HG03460 (cell line): Measurements from ENCODE around the gene GID8.

Source experiments
- ATAC-seq: cut with Tn5 transposase; IDR thresholded peaks from one replicate; pipeline ENCODE4 v1.9.1; 2021; ENCODE audit not compliant: unreplicated experiment

Gene GID8

DNA sequence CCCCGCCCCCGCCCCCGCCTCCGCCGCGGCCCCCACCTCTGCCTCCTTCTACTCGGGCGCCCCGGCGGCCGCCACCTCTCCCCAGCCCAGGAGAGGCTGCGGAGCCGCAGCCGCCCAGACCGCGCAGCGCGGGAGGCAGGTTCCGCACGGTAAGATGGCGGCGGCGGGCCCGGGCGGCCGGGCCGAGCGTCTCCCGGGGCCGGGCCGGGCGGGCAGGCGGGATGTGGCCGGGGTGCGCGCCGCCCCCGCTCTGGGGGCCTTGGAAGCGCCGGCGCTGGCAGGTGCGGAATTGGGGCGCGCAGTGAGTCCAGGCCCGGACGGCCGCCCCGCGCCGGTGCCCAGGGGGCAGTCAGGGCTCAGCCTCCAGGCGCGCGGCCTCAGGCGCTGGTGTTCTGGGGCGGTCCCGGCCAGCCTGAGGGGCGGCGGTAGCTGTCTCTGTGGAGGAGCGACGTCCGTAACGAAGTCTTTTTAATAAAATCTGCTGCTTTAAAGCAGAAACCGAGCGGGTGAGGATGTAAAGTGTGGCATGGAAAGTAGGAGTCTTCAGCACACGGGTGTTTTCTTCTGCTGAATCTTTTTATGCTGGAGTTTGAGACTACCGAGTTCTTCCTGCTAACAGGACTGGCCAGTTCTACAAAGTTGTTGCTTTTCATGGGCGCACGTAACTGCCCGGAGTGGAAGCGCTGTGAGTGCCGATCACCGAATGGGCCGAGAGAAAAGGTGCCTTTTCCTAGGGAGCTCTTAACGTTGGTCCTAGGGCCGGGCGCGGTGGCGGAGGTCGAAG, at the start of gene GID8:
TSS of gene GID8 (plus strand) at position 43 of the 784 bp plus-strand sequence. CDS start 3,356 bp downstream, outside the sequence.
- ATAC-seq, result peak; percentile 45

- no peak for ATAC-seq
These were observed 49.5 kb upstream of the GID8 start for GRCh38 chr20:62888406-62888805.

GRCh38 chr20:62888910-62889309, 49.0 kb upstream of the GID8 start:
- no peak for ATAC-seq

GRCh38 chr20:62889411-62889810, 48.5 kb upstream of the GID8 start:
- no peak for ATAC-seq

GRCh38 chr20:62889871-62890270, 48.1 kb upstream of the GID8 start:
- no peak for ATAC-seq

DNA sequence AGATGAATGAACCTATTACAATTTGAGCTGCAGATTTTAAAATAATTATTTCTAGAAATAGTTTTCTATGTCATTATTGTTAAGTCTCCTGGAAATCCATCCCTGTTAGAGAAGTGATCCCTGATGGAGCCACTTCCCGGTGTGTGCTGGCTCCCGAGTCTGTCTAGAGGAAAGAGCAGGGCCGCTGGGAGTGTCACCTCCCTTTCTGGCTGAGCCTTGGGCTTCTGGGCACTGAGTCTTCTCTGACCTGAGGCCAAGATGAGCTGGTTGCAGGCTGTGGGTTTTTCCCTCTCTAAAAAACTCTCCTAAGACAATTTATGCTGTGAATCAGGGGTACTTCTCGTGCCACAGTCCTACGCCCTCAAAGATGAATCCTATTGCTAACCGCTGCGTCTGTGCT, 47.5 kb upstream of the GID8 start:
- ATAC-seq, result no peak

DNA sequence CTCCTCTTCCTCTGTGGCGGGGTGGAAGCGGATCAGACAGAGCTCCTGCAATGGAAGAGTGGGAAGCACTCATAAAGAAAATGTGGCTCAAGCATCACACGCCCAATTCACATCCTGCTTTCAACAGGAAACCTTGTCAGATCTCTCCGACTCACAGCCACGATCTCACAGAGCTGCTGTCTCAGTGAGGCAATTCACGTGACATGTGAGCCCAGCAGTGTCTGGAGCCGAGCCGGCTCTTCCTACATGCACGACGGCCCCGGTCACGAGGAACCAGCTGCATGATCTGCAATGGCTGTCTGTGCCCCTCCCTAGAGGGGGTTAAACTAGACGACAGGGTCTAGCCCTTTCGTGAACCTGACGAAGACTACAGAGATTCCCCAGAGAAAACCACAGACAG, 46.8 kb upstream of the GID8 start:
- ATAC-seq, result no peak

DNA sequence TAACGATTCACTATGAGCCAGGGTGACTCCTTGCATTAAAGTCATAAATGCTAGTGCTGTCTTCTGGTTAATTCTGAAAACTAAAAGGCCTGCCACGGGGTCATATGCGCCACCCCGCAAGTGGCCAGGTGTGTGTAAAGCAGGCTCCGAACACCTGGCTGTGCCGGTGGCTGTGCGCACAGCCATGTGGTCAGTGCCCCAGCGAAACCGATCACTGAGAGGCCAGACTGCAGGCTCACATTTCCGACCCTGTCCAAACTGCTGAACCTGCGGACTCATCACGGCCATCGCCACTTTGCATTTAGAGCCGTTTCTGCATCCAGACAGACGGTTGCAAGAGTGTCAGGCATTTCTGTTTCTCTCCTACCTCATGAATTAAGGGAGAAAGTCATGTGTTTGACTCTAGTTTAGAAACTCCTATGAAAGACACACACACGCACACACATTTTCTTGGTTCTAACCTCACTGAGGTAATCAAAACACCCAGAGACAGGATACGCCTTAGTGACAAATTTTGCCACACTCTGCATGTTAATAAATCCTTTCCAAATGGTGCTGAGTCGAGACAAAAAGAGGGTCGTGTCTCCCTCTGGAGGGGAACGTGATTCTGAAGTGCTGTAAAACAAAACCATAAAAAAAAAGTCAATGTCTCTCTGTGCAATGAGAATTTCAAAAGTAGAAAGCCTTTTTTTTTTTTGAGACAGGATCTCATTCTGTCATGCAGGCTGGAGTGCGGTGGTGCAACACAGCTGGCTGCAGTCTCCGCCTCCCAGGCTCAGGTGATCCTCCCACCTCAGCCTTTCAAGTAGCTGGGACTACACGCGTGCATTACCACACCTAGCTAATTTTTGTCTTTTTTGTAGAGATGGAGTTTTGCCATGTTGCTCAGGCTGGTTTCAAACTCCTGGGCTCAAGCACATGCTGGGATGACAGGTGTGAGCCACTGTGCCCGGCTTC, 45.3 kb upstream of the GID8 start:
- ATAC-seq, result no peak

GRCh38 chr20:62893700-62894099, 44.2 kb upstream of the GID8 start:
- no peak for ATAC-seq

GRCh38 chr20:62894261-62894660, 43.7 kb upstream of the GID8 start:
- ATAC-seq, result no peak

DNA sequence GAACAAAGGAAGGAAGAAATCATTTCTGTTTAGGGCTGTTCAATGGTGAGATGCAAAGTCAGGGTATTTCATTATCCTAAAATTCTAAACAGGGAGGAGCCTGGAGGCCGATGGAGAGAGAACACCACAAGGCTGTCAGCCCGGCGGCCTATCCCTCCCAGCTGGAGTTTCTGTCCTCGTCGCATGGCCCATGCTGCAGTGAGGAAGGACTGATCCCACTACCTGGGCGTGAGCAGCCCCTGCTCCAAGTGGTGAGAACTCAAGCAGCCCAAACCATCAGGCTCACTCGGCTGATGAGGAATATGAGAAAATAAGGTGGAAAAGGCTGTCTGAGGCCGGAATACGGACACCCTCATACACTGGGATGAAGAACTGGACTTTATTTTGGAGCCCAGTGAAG, 42.4 kb upstream of the GID8 start:
- no peak for ATAC-seq

DNA sequence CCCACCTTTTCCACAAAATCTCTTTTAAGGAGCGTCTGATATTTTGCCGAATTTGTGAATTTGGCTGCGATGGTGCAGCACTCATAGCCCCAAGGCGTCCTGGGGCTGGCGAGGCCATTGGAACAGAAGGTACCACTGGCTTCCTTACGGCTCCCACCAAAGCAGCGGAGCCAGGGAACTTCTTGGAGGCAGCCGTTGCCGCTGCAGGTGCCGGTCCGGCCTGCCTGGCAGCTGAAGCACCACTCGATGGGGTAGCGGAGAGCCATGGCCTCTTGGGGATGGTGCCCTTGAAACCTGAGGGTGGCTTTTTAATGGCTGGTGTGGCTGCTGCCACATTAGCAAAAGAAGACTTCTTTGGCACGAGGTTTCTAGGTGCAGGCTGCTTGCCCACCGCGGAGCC, 41.4 kb upstream of the GID8 start:
- ATAC-seq, result no peak

- no peak for ATAC-seq
These were observed 40.3 kb upstream of the GID8 start for GRCh38 chr20:62897666-62898065.

DNA sequence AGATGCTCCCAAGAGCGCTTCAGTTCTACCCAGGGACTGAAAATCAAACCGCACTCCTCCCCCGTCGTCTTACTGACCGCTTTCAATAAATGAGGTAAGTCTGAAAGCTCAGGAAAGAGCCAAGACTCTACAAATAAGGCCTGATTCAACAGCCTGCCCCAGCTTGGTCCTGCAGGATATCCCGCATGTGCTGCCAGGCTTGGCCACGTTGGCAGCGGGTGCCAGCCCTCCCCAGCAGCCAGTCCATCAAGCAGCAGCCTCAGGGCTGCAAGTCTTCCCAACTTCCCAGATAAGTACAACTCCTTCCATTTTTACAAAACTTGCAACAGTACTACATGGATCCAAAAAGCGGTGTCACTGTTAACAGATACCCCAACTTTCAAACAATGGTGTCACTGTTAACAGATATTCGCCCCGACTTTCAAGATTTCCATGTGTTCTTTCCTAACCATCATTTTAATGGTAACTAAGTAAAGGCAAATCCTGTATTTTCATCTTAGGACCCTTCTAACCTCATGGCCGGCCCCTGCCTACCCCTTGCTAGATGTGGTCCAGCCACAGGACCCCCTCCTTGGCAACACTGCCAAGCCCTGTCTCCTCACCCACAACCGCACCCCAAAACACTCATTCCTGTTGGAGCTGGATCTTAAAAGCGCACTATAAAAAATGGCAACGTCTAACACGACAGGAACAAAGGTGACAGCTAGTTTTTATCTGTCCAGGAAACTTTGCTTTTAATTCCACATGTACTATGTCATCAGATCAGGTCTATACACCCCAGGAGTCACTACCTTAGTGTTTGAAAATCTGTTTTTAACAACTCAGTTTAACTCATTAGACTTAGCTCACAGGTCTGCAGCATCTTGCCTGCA, 39.6 kb upstream of the GID8 start:
- ATAC-seq, result no peak

- no peak for ATAC-seq
These were observed 38.8 kb upstream of the GID8 start for GRCh38 chr20:62898970-62899632.

DNA sequence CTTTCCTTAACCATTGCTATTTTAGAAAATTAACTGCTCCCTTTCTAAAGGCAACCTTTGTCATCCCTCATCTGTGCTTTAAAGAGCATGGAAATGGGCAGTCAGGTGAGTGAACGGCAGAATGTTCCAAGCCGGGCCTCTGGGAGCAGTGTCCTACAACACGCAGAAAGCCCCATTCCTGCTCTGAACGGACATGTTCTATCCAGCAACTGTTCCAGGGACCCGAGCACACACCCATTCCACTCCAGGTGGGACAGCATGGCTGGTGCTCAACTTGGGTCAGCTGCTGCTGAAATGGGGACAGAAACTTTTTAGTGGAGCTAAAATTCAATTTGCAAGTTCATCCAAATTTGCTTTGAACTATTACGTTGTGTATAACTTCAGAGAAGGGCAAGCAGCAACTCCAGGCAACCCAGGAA, 38.3 kb upstream of the GID8 start:
- ATAC-seq, result no peak

DNA sequence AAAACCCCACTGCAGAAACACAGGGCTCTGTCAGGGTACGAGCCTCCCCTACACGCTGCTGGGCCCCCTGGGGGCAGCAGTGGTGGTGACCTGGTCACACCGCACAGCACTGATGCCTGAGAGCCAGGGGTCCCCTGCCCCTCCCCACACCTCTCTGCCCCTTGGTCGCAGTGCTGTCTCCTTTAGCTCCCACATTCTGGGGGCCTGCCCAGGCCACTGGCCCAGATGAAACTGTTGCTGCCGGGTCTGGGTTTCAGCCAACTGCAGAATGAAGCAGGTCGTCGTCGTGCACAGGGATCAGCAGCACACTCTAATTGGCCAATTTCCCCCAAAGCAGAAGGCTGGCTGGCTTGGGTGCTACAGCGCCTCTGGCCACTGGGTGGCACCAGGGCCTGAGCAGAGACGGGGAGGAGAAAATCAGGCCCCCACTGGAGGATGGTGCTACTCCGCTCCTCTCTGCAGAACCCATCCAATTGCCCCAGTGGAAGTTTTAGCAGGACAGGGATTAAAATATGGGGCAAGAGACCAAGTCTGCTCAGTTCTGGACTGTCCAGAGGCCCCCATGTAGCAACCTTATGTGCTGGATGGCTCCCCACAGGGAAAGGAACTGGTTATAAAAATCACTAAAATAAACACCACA, 37.8 kb upstream of the GID8 start:
- ATAC-seq, result peak; percentile 82

GRCh38 chr20:62900692-62901584, 37.0 kb upstream of the GID8 start:
- peak; percentile 28 for ATAC-seq

GRCh38 chr20:62901891-62902290, 36.1 kb upstream of the GID8 start:
- no peak for ATAC-seq
